ENCODE measurements around the gene ARID4A. TPM values are rescaled to one million over a fixed set of nuclear protein-coding genes. Genes with fewer than 3 reads are reported as not detected.

Gene ARID4A
- total and polyA plus RNA-seq, 4 donors, result 25.0 to 38.1 (median 31.1) TPM

DNA sequence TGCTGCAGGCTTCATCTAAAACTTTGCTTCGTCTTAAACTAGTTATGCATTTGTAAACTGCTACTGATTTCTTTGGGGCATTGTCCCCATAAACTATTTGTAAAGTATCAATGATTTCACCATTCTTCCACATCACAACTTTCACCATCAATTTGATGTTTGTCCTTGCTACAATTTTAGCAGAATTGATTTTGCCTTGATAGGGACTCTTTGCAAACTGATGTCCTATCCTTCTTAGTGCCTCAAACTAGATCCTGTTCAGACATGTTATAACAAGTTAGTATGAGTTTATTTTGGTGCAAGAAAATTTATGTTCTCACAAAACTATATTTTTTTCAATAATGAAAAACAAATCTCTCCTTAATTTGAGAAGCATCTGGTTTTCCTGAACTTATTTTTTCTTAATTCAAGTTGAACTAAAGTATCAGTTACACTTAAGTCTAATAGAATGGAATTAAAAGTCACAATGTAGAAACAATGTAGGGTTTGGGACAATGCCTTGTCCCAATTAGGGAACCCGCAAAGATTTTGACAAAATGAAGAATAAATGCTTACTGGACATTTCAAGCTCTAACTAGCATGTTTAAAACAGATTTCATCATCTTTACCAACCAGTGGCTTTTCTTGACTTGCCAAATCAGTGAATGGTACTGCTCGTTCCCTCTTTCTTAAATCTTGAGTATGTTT is 10.1 kb upstream of the ARID4A start:
- H3K36me3 ChIP-seq (ENCODE audit: control insufficient read depth, insufficient read depth, low read length), result peaks cover 26% of the 10 kb centered on the region
- no peak overlapping the region for H3K27ac ChIP-seq (ENCODE audit: low read depth, low read length)
- H3K9me3 ChIP-seq (ENCODE audit: control insufficient read depth, insufficient read depth, low read length), result no peaks in the 10 kb centered on the region
- no peak overlapping the region for H3K4me3 ChIP-seq (ENCODE audit: low read depth, low read length)
- H3K4me1 ChIP-seq (ENCODE audit: control insufficient read depth, insufficient read depth, low read length), result no peaks in the 10 kb centered on the region
- no peak for DNase-seq (ENCODE audit: low read depth in 4 of 6, low spot score in 6 of 6)
- H3K27me3 ChIP-seq (ENCODE audit: control insufficient read depth, insufficient read depth, low read length), result no peaks in the 10 kb centered on the region
- 14% methylated on average over 1 of the region's 3 CpGs for WGBS (ENCODE audit: insufficient coverage)

DNA sequence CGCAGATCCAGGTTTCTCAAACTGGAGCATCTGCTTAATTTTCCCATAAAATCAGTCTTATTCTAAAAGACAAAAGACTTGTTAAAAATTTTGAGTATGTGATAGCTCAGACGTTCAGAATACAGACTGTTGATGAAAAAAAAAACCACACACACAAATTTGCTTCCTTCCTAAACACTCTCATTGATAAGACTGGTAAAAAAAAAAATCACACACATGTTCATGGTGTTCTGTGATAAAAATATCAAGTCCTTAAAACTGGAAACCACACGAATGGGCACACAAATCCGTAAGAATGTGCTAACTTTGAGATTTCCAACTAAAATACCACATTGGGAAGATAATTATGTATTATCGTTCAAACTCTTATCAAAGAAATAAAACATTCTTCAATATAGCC is 6.7 kb upstream of the ARID4A start:
- Histone ChIP-seq H3K27me3 (ENCODE audit: control insufficient read depth, insufficient read depth, low read length) (no peaks in the 10 kb centered on the region), H3K4me3 (ENCODE audit: low read depth, low read length) (no peak overlapping the region), H3K4me1 (ENCODE audit: control insufficient read depth, insufficient read depth, low read length) (peaks cover 2% of the 10 kb centered on the region), H3K9me3 (ENCODE audit: control insufficient read depth, insufficient read depth, low read length) (no peaks in the 10 kb centered on the region), H3K27ac (ENCODE audit: low read depth, low read length) (no peak overlapping the region), H3K36me3 (ENCODE audit: control insufficient read depth, insufficient read depth, low read length) (peaks cover 32% of the 10 kb centered on the region)
- DNase-seq (ENCODE audit: low read depth in 4 of 6, low spot score in 6 of 6), result no peak
- no CpG with 5 or more reads among the region's 5 CpGs for WGBS (ENCODE audit: insufficient coverage)

GRCh38 chr14:58292187-58292586 is 6.2 kb upstream of the ARID4A start:
- Histone ChIP-seq H3K4me1 (ENCODE audit: control insufficient read depth, insufficient read depth, low read length) (peaks cover 2% of the 10 kb centered on the region), H3K9me3 (ENCODE audit: control insufficient read depth, insufficient read depth, low read length) (no peaks in the 10 kb centered on the region), H3K27me3 (ENCODE audit: control insufficient read depth, insufficient read depth, low read length) (no peaks in the 10 kb centered on the region), H3K27ac (ENCODE audit: low read depth, low read length) (no peak overlapping the region), H3K4me3 (ENCODE audit: low read depth, low read length) (no peak overlapping the region), H3K36me3 (ENCODE audit: control insufficient read depth, insufficient read depth, low read length) (peaks cover 30% of the 10 kb centered on the region)
- no CpG with 5 or more reads among the region's 3 CpGs for whole genome bisulfite sequencing (ENCODE audit: insufficient coverage)
- DNase-seq (ENCODE audit: low read depth in 4 of 6, low spot score in 6 of 6), result no peak

GRCh38 chr14:58294201-58294600 is 4.2 kb upstream of the ARID4A start:
- no peak for DNase-seq (ENCODE audit: low read depth in 4 of 6, low spot score in 6 of 6)
- 100% methylated on average over 7 of the region's 7 CpGs for WGBS (ENCODE audit: insufficient coverage)
- Histone ChIP-seq H3K4me1 (ENCODE audit: control insufficient read depth, insufficient read depth, low read length) (peaks cover 2% of the 10 kb centered on the region), H3K9me3 (ENCODE audit: control insufficient read depth, insufficient read depth, low read length) (no peaks in the 10 kb centered on the region), H3K4me3 (ENCODE audit: low read depth, low read length) (no peak overlapping the region), H3K36me3 (ENCODE audit: control insufficient read depth, insufficient read depth, low read length) (peaks cover 30% of the 10 kb centered on the region), H3K27me3 (ENCODE audit: control insufficient read depth, insufficient read depth, low read length) (no peaks in the 10 kb centered on the region), H3K27ac (ENCODE audit: low read depth, low read length) (no peak overlapping the region)

GRCh38 chr14:58296726-58297125 is 1.6 kb upstream of the ARID4A start:
- Histone ChIP-seq H3K4me1 (ENCODE audit: control insufficient read depth, insufficient read depth, low read length) (peaks cover 2% of the 10 kb centered on the region), H3K27ac (ENCODE audit: low read depth, low read length) (peak overlapping the region; percentile 100), H3K27me3 (ENCODE audit: control insufficient read depth, insufficient read depth, low read length) (no peaks in the 10 kb centered on the region), H3K36me3 (ENCODE audit: control insufficient read depth, insufficient read depth, low read length) (peaks cover 22% of the 10 kb centered on the region), H3K4me3 (ENCODE audit: low read depth, low read length) (peak overlapping the region; percentile 93), H3K9me3 (ENCODE audit: control insufficient read depth, insufficient read depth, low read length) (no peaks in the 10 kb centered on the region)
- WGBS (ENCODE audit: insufficient coverage), result 40% methylated on average over 1 of the region's 3 CpGs
- DNase-seq (ENCODE audit: low read depth in 4 of 6, low spot score in 6 of 6), result no peak

- Histone ChIP-seq H3K36me3 (ENCODE audit: control insufficient read depth, insufficient read depth, low read length) (peaks cover 24% of the 10 kb centered on the region), H3K4me3 (ENCODE audit: low read depth, low read length) (peak overlapping the region; percentile 93)
- 0% methylated on average over 10 of the region's 10 CpGs for WGBS (ENCODE audit: insufficient coverage)
Measured at GRCh38 chr14:58297412-58297761, 968 bp upstream of the ARID4A start.

DNA sequence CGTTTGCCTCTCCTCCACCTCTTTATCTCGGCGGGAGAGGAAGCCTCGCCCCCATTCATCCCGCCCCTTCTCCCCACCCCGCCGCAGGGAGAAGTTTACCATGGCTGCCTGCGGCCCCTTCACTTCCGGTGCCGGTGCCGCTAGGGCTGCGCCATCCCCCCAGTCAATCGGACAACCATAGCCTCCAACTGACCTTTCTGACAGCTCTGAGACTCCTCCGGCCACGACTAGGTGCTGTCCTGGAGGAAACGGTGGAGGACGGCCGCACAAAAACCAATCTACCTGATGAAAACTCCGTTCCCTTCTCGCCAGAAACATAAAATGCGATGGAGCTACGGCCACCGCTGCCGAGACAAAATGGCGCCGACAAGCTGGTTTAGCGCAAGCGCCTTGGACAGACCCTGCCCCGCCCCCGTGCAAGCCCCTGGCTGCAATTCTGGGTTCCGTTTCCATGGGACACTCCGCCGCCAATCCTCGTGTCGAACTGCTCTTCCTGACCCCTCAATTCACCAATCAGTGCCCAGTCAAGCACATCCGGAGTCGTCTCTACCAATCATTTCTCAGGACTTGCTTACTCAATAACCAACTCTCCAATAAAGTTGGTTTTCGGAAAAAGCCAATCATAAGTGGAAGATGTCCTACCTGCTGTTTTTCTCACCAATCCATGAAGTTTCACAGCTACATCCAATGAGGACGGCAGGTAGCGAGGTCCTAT is 436 bp upstream of the ARID4A start:
- H3K9me3 ChIP-seq (ENCODE audit: control insufficient read depth, insufficient read depth, low read length), result no peaks in the 10 kb centered on the region
- peak overlapping the region; percentile 100 for H3K27ac ChIP-seq (ENCODE audit: low read depth, low read length)
- H3K27me3 ChIP-seq (ENCODE audit: control insufficient read depth, insufficient read depth, low read length), result no peaks in the 10 kb centered on the region
- peak overlapping the region; percentile 95 for H3K4me3 ChIP-seq (ENCODE audit: low read depth, low read length)
- DNase-seq (ENCODE audit: low read depth in 4 of 6, low spot score in 6 of 6), result peak; percentile 98 to 100 (median 99)
- peaks cover 28% of the 10 kb centered on the region for H3K36me3 ChIP-seq (ENCODE audit: control insufficient read depth, insufficient read depth, low read length)
- H3K4me1 ChIP-seq (ENCODE audit: control insufficient read depth, insufficient read depth, low read length), result peaks cover 2% of the 10 kb centered on the region
- WGBS (ENCODE audit: insufficient coverage), result 0% methylated on average over 39 of the region's 40 CpGs

More at GRCh38 chr14:58297412-58297761, 968 bp upstream of the ARID4A start:
- Histone ChIP-seq H3K27me3 (ENCODE audit: control insufficient read depth, insufficient read depth, low read length) (no peaks in the 10 kb centered on the region), H3K4me1 (ENCODE audit: control insufficient read depth, insufficient read depth, low read length) (peaks cover 2% of the 10 kb centered on the region), H3K27ac (ENCODE audit: low read depth, low read length) (peak overlapping the region; percentile 100), H3K9me3 (ENCODE audit: control insufficient read depth, insufficient read depth, low read length) (no peaks in the 10 kb centered on the region)
- DNase-seq (ENCODE audit: low read depth in 4 of 6, low spot score in 6 of 6), result peak in 1 of 6 donors; percentile 63

DNA sequence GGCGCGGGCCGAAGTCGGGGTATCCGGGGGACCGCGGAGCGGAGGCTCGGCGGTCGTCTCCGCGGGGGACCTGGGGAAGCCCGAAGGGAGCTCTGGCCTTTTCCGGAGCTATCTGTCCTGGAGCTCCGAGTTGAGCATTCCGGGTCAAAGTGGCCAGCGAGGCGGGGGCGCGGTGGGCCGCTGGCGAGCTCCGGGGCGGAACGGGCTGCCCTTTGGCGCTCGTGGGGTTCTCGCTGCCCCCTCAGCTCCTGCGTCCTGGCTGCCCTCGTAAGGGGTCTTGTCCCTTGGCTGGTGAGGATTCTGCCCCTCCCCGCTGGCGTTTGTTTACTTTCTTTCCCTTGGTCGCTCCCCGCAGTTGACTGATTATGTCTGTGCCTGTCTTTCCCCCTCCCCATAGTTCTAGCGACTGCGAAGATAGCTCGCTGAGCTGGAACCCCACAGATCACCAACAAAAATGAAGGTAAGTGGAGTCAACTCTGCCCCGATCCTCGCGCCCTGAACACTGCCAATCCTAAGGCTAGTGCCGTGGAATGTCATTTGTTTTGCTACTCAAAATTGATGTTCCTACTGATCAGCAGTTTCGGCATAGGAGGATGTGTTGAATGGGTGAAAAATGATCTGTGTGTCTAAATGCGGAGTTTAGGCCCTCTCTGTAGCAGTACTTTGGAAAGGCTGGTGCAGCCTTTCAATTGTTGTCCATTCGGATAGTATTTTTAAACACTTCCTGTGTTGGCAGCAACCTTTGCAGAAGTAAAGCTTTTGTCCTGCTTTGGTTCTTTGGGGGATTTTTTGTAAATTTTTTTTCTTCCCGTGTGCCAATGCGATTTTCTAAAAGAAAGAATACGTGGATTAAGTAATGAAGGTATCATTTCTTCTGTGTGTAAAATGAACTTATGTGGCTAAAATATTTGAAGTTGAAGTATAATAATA is 1.3 kb downstream of the ARID4A start:
- peak overlapping the region; percentile 99 for H3K27ac ChIP-seq (ENCODE audit: low read depth, low read length)
- no peaks in the 10 kb centered on the region for H3K9me3 ChIP-seq (ENCODE audit: control insufficient read depth, insufficient read depth, low read length)
- under 1% methylated on average over 42 of the region's 48 CpGs for WGBS (ENCODE audit: insufficient coverage)
- peak in 5 of 6 donors; percentile 15 to 48 (median 17) for DNase-seq (ENCODE audit: low read depth in 4 of 6, low spot score in 6 of 6)
- peaks cover 15% of the 10 kb centered on the region for H3K36me3 ChIP-seq (ENCODE audit: control insufficient read depth, insufficient read depth, low read length)
- H3K4me1 ChIP-seq (ENCODE audit: control insufficient read depth, insufficient read depth, low read length), result no peaks in the 10 kb centered on the region
- H3K27me3 ChIP-seq (ENCODE audit: control insufficient read depth, insufficient read depth, low read length), result no peaks in the 10 kb centered on the region
- peak overlapping the region; percentile 95 for H3K4me3 ChIP-seq (ENCODE audit: low read depth, low read length)

- Histone ChIP-seq H3K9me3 (ENCODE audit: control insufficient read depth, insufficient read depth, low read length) (no peaks in the 10 kb centered on the region), H3K27ac (ENCODE audit: low read depth, low read length) (no peak overlapping the region), H3K4me3 (ENCODE audit: low read depth, low read length) (no peak overlapping the region), H3K36me3 (ENCODE audit: control insufficient read depth, insufficient read depth, low read length) (peaks cover 9% of the 10 kb centered on the region), H3K27me3 (ENCODE audit: control insufficient read depth, insufficient read depth, low read length) (no peaks in the 10 kb centered on the region), H3K4me1 (ENCODE audit: control insufficient read depth, insufficient read depth, low read length) (no peaks in the 10 kb centered on the region)
- no peak for DNase-seq (ENCODE audit: low read depth in 4 of 6, low spot score in 6 of 6)
- WGBS (ENCODE audit: insufficient coverage), result 96% methylated on average over 3 of the region's 3 CpGs
Measured at GRCh38 chr14:58301416-58301815, 3.1 kb downstream of the ARID4A start.
